ENCODE measurements around the gene HMG20A. TPM values are rescaled to one million over a fixed set of nuclear protein-coding genes. Genes with fewer than 3 reads are reported as not detected.

The HMG20A gene
- total RNA-seq, 1 experiment from 2014 or later: 54.0 TPM

DNA sequence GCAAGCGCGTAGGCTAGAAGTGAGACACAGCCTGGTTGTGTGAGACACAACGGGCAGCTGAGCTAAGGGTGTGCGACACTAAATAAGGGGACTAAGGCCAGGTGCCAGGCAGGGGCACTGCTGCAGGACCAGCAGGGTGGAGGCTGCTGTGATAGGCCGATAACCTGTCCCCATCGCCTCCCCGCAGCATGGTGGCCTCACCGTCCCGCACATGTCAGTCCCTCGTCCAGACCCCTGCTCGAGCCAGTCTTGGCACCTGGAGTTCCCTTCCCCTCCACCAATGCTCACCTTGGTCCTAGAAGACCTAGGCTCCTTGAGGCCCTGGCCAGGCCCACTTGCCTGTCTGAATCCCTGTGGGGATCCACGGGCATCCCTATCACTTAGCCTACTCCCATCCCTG is 96.1 kb downstream of the HMG20A start:
- Histone ChIP-seq H3K27me3 (ENCODE audit: control insufficient read depth, insufficient read depth, low read length) (no peaks in the 10 kb centered on the region), H3K27ac (ENCODE audit: low read length) (no peak overlapping the region), H3K9me3 (ENCODE audit: control insufficient read depth, insufficient read depth, low read depth, low read length) (no peaks in the 10 kb centered on the region), H3K36me3 (ENCODE audit: control insufficient read depth, insufficient read depth, low read length) (no peaks in the 10 kb centered on the region), H3K4me3 (ENCODE audit: low read depth in 2 of 2, low read length in 2 of 2) (no peak overlapping the region), H3K4me1 (ENCODE audit: control insufficient read depth, insufficient read depth, low read length) (no peaks in the 10 kb centered on the region)
- no peak for TF ChIP-seq TCF7L2 (IDR thresholded peaks at IDR 0.05; ENCODE audit: low read depth, low read length)
- no peak for TF ChIP-seq POLR2AphosphoS5 (IDR thresholded peaks at IDR 0.05; ENCODE audit: low read depth, low read length)
- in situ Hi-C loops (cut with HindIII; ENCODE audit: low pct_unique_long_range_greater_than_20kb, low sequenced_read_pairs) (no loop called here), intact Hi-C loops (cut with micrococcal nuclease; ENCODE audit: unreplicated experiment) (no loop called here)
- ChIA-PET CTCF (no interaction called here), POLR2A (no interaction called here)
- DNase-seq (ENCODE audit: low read depth, low spot score) (no peak), ATAC-seq (no peak; the same call in 1 of the 2 replicates)
- BruUV-seq (replicated peaks): no TSS peak

DNA sequence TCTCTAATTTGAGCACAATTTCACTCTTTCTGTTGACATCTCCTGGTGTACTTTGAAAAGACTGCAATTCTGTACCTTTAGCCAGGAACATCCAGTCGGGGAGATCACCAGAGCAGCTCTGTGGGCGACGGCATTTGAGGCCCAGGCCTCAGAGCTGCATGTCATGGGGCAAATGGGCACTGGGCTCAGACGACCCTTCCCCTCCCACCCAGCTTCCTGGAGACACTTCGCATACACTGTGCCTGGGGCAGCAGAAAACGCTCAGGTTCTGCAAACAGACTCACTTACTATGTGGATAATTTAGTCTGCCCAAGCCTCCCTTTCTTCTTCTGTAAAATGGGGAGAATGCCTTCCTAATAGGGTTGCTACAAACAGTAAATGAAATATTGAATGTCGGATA is 96.9 kb downstream of the HMG20A start:
- Histone ChIP-seq H3K36me3 (ENCODE audit: control insufficient read depth, insufficient read depth, low read length) (no peaks in the 10 kb centered on the region), H3K27me3 (ENCODE audit: control insufficient read depth, insufficient read depth, low read length) (no peaks in the 10 kb centered on the region), H3K4me1 (ENCODE audit: control insufficient read depth, insufficient read depth, low read length) (no peaks in the 10 kb centered on the region), H3K27ac (ENCODE audit: low read length) (no peak overlapping the region), H3K9me3 (ENCODE audit: control insufficient read depth, insufficient read depth, low read depth, low read length) (no peaks in the 10 kb centered on the region), H3K4me3 (ENCODE audit: low read depth in 2 of 2, low read length in 2 of 2) (no peak overlapping the region)
- CTCF ChIA-PET: no interaction called here
- no peak for ATAC-seq
- in situ Hi-C loops (cut with HindIII; ENCODE audit: low pct_unique_long_range_greater_than_20kb, low sequenced_read_pairs) (no loop called here), intact Hi-C loops (cut with micrococcal nuclease; ENCODE audit: unreplicated experiment) (no loop called here)
- DNase-seq (ENCODE audit: low read depth, low spot score): no peak
- no TSS peak for BruUV-seq (replicated peaks)
- TF ChIP-seq, protein P1, sequence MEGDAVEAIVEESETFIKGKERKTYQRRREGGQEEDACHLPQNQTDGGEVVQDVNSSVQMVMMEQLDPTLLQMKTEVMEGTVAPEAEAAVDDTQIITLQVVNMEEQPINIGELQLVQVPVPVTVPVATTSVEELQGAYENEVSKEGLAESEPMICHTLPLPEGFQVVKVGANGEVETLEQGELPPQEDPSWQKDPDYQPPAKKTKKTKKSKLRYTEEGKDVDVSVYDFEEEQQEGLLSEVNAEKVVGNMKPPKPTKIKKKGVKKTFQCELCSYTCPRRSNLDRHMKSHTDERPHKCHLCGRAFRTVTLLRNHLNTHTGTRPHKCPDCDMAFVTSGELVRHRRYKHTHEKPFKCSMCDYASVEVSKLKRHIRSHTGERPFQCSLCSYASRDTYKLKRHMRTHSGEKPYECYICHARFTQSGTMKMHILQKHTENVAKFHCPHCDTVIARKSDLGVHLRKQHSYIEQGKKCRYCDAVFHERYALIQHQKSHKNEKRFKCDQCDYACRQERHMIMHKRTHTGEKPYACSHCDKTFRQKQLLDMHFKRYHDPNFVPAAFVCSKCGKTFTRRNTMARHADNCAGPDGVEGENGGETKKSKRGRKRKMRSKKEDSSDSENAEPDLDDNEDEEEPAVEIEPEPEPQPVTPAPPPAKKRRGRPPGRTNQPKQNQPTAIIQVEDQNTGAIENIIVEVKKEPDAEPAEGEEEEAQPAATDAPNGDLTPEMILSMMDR (IDR thresholded peaks at IDR 0.05): no peak
- no peak for TF ChIP-seq POLR2AphosphoS5 (IDR thresholded peaks at IDR 0.05; ENCODE audit: low read depth, low read length)
- no peak for TF ChIP-seq SIN3A (IDR thresholded peaks at IDR 0.05; ENCODE audit: borderline replicate concordance, insufficient read depth, low read depth, low read length)
- no peak for TF ChIP-seq TCF7L2 (IDR thresholded peaks at IDR 0.05; ENCODE audit: low read depth, low read length)
- TF ChIP-seq, protein P2, sequence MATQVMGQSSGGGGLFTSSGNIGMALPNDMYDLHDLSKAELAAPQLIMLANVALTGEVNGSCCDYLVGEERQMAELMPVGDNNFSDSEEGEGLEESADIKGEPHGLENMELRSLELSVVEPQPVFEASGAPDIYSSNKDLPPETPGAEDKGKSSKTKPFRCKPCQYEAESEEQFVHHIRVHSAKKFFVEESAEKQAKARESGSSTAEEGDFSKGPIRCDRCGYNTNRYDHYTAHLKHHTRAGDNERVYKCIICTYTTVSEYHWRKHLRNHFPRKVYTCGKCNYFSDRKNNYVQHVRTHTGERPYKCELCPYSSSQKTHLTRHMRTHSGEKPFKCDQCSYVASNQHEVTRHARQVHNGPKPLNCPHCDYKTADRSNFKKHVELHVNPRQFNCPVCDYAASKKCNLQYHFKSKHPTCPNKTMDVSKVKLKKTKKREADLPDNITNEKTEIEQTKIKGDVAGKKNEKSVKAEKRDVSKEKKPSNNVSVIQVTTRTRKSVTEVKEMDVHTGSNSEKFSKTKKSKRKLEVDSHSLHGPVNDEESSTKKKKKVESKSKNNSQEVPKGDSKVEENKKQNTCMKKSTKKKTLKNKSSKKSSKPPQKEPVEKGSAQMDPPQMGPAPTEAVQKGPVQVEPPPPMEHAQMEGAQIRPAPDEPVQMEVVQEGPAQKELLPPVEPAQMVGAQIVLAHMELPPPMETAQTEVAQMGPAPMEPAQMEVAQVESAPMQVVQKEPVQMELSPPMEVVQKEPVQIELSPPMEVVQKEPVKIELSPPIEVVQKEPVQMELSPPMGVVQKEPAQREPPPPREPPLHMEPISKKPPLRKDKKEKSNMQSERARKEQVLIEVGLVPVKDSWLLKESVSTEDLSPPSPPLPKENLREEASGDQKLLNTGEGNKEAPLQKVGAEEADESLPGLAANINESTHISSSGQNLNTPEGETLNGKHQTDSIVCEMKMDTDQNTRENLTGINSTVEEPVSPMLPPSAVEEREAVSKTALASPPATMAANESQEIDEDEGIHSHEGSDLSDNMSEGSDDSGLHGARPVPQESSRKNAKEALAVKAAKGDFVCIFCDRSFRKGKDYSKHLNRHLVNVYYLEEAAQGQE (IDR thresholded peaks at IDR 0.05; ENCODE audit: insufficient read depth in 1 of 2, low read depth in 2 of 2, low read length in 1 of 2): no peak
- POLR2A ChIA-PET: no interaction called here

DNA sequence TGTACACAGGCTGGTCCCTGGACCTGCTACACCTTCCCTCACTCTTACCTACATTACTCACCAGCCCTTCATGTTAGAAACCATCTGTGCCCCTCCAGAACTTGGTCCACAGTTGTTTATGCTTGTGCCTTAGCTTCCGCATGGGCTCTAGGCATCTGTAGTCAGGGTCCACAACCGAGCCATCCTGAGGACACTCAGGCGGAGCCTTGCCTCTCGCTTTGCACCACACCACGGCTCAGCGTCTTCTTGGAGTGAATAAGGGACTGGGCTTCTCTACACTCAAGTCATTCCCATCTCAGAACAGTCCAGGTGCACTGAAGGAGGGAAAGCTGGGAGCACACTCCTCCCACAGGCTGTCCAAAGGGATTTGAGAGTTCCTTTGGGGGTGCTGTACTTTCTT is 97.8 kb downstream of the HMG20A start:
- ATAC-seq (no peak; the same call in 1 of the 2 replicates), DNase-seq (ENCODE audit: low read depth, low spot score) (no peak)
- ChIA-PET POLR2A (no interaction called here), CTCF (no interaction called here)
- H3K9me3 ChIP-seq (ENCODE audit: control insufficient read depth, insufficient read depth, low read depth, low read length): no peaks in the 10 kb centered on the region
- no peaks in the 10 kb centered on the region for H3K36me3 ChIP-seq (ENCODE audit: control insufficient read depth, insufficient read depth, low read length)
- H3K4me1 ChIP-seq (ENCODE audit: control insufficient read depth, insufficient read depth, low read length): no peaks in the 10 kb centered on the region
- no peak overlapping the region for H3K27ac ChIP-seq (ENCODE audit: low read length)
- in situ Hi-C loops (cut with HindIII; ENCODE audit: low pct_unique_long_range_greater_than_20kb, low sequenced_read_pairs): no loop called here
- BruUV-seq (replicated peaks): no TSS peak
- intact Hi-C loops (cut with micrococcal nuclease; ENCODE audit: unreplicated experiment): no loop called here
- no peaks in the 10 kb centered on the region for H3K27me3 ChIP-seq (ENCODE audit: control insufficient read depth, insufficient read depth, low read length)
- TF ChIP-seq SIN3A (IDR thresholded peaks at IDR 0.05; ENCODE audit: borderline replicate concordance, insufficient read depth, low read depth, low read length) (no peak), TCF7L2 (IDR thresholded peaks at IDR 0.05; ENCODE audit: low read depth, low read length) (no peak), POLR2AphosphoS5 (IDR thresholded peaks at IDR 0.05; ENCODE audit: low read depth, low read length) (no peak)
- TF ChIP-seq, protein P1 (IDR thresholded peaks at IDR 0.05): no peak
- TF ChIP-seq, protein P2 (IDR thresholded peaks at IDR 0.05; ENCODE audit: insufficient read depth in 1 of 2, low read depth in 2 of 2, low read length in 1 of 2): no peak
- no peak overlapping the region for H3K4me3 ChIP-seq (ENCODE audit: low read depth in 2 of 2, low read length in 2 of 2)

All from Panc1 (cell line).